GM12874 (cell line): ENCODE data around the gene EDIL3.

Experiments used
- CTCF ChIP-seq: IDR thresholded peaks from 2 replicates; pipeline ENCODE4 v1.5.1; 2011; ENCODE audit warnings: low read depth, mild to moderate bottlenecking, control low read depth, low read length, moderate library complexity; ENCODE audit not compliant: insufficient read depth

EDIL3 gene

GRCh38 chr5:84265130-84265529 is 119.5 kb downstream of the EDIL3 start:
- TF ChIP-seq CTCF: no peak

- no peak for TF ChIP-seq CTCF
Measured at GRCh38 chr5:84260939-84261338, 123.7 kb downstream of the EDIL3 start.

- TF ChIP-seq CTCF: no peak
Measured at GRCh38 chr5:84260140-84260539, 124.5 kb downstream of the EDIL3 start.

GRCh38 chr5:84259283-84260045 is 125.2 kb downstream of the EDIL3 start:
- no peak for TF ChIP-seq CTCF

GRCh38 chr5:84257061-84257460 is 127.6 kb downstream of the EDIL3 start:
- no peak for TF ChIP-seq CTCF

- no peak for TF ChIP-seq CTCF
Measured at GRCh38 chr5:84255315-84255714, 129.4 kb downstream of the EDIL3 start.

- TF ChIP-seq CTCF: no peak
Measured at GRCh38 chr5:84253946-84254345, 130.7 kb downstream of the EDIL3 start.

- no peak for TF ChIP-seq CTCF
Measured at GRCh38 chr5:84251503-84251902, 133.2 kb downstream of the EDIL3 start.
